OCI-LY3 (cell line): ENCODE measurements around the gene XPO6.

ENCODE experiments used
- H2AFZ ChIP-seq: fragments of 200-600, 300-600 bp; shearing (Covaris generic); 2 replicates; pipeline ENCODE4 v1.6.0; 2014; ENCODE audit warnings: antibody characterized with exemption, low read depth, low read length
- H3K27ac ChIP-seq: fragments of 200-600, 300-600 bp; sonication (generic); 2 replicates; pipeline ENCODE4 v1.5.1; 2014; ENCODE audit warnings: mild to moderate bottlenecking, low read length, moderate library complexity, mixed read lengths
- H3K27me3 ChIP-seq: fragments of 200-600, 300-600 bp; sonication (generic); 2 replicates; pipeline ENCODE4 v1.6.1; 2014; ENCODE audit warnings: low read depth, low read length, mixed read lengths
- H3K36me3 ChIP-seq: fragments of 200-600, 300-600 bp; sonication (generic); replicated peaks from 2 replicates; pipeline ENCODE3; 2014; ENCODE audit warnings: low read depth, low read length, mixed read lengths
- H3K4me1 ChIP-seq: fragments of 300-600, 200-600 bp; sonication (generic); 2 replicates; pipeline ENCODE4 v1.6.1; 2014; ENCODE audit warnings: low read length, mixed read lengths
- H3K4me2 ChIP-seq: fragments of 200-600, 300-600 bp; sonication (generic); 2 replicates; pipeline ENCODE4 v1.6.1; 2014; ENCODE audit warnings: low read length, mixed read lengths
- H3K4me3 ChIP-seq: fragments of 300-600, 200-600 bp; sonication (generic); 2 replicates; pipeline ENCODE4 v1.5.1; 2014; ENCODE audit warnings: antibody characterized with exemption, mild to moderate bottlenecking, low read length, moderate library complexity
- H3K79me2 ChIP-seq: fragments of 300-600, 200-600 bp; shearing (Covaris generic); 2 replicates; pipeline ENCODE4 v1.6.1; 2014; ENCODE audit warnings: mild to moderate bottlenecking, low read length, mixed read lengths
- H3K9ac ChIP-seq: fragments of 300-600, 200-600 bp; shearing (Covaris generic); 2 replicates; pipeline ENCODE4 v1.6.0; 2014; ENCODE audit warnings: mild to moderate bottlenecking, low read length, moderate library complexity
- H3K9me3 ChIP-seq: fragments of 200-600, 300-600 bp; shearing (Covaris generic); 2 replicates; pipeline ENCODE4 v1.6.1; 2014; ENCODE audit warnings: low read length, mixed read lengths; ENCODE audit not compliant: insufficient read depth
- H4K20me1 ChIP-seq: fragments of 200-600, 300-600 bp; sonication (generic); 2 replicates; pipeline ENCODE4 v1.6.1; 2016; ENCODE audit warnings: low read length, mixed read lengths; ENCODE audit not compliant: insufficient read depth
- EZH2phosphoT487 ChIP-seq: fragments of 200-600 bp; shearing (Covaris generic); IDR thresholded peaks from 2 replicates; pipeline ENCODE4 v1.6.1; 2018; ENCODE audit warnings: antibody characterized with exemption, mixed run types, low read depth
- TF ChIP-seq, protein P1 (sequence below): fragments of 200-600, 300-600 bp; sonication (generic); IDR thresholded peaks from 2 replicates; pipeline ENCODE4 v1.5.1; 2014; ENCODE audit warnings: antibody characterized with exemption, low read length, low read depth

XPO6 gene

GRCh38 chr16:28098171-28098958, 113.4 kb downstream of the XPO6 start:
- H3K79me2 ChIP-seq = no peaks in the 10 kb centered on the region
- H3K27me3 ChIP-seq = no peaks in the 10 kb centered on the region
- H4K20me1 ChIP-seq = 0 out of 2 replicates have a peak, but pooled peaks cover 8% of the 10 kb centered on the region
- H3K4me3 ChIP-seq = no peak overlapping the region
- no peak overlapping the region for H2AFZ ChIP-seq
- no peak overlapping the region for H3K4me2 ChIP-seq
- H3K9me3 ChIP-seq = no peaks in the 10 kb centered on the region
- TF ChIP-seq, protein P1, sequence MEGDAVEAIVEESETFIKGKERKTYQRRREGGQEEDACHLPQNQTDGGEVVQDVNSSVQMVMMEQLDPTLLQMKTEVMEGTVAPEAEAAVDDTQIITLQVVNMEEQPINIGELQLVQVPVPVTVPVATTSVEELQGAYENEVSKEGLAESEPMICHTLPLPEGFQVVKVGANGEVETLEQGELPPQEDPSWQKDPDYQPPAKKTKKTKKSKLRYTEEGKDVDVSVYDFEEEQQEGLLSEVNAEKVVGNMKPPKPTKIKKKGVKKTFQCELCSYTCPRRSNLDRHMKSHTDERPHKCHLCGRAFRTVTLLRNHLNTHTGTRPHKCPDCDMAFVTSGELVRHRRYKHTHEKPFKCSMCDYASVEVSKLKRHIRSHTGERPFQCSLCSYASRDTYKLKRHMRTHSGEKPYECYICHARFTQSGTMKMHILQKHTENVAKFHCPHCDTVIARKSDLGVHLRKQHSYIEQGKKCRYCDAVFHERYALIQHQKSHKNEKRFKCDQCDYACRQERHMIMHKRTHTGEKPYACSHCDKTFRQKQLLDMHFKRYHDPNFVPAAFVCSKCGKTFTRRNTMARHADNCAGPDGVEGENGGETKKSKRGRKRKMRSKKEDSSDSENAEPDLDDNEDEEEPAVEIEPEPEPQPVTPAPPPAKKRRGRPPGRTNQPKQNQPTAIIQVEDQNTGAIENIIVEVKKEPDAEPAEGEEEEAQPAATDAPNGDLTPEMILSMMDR = no peak
- no peak for TF ChIP-seq EZH2phosphoT487
- H3K36me3 ChIP-seq = peaks cover 52% of the 10 kb centered on the region
- H3K27ac ChIP-seq = no peak overlapping the region
- no peaks in the 10 kb centered on the region for H3K4me1 ChIP-seq
- H3K9ac ChIP-seq = no peak overlapping the region

- no peak overlapping the region for H3K9ac ChIP-seq
- H3K79me2 ChIP-seq = no peaks in the 10 kb centered on the region
- H3K27me3 ChIP-seq = no peaks in the 10 kb centered on the region
- TF ChIP-seq, protein P1 = no peak
- TF ChIP-seq EZH2phosphoT487 = no peak
- H3K4me3 ChIP-seq = no peak overlapping the region
- no peak overlapping the region for H3K27ac ChIP-seq
- peaks cover 46% of the 10 kb centered on the region for H3K36me3 ChIP-seq
- no peaks in the 10 kb centered on the region for H3K9me3 ChIP-seq
- no peak overlapping the region for H2AFZ ChIP-seq
- H3K4me2 ChIP-seq = no peak overlapping the region
- 0 out of 2 replicates have a peak, but pooled peaks cover 8% of the 10 kb centered on the region for H4K20me1 ChIP-seq
- no peaks in the 10 kb centered on the region for H3K4me1 ChIP-seq
These were observed 114.5 kb downstream of the XPO6 start for GRCh38 chr16:28096983-28097899.

- Histone ChIP-seq H3K4me1 (no peaks in the 10 kb centered on the region), H3K4me2 (no peak overlapping the region), H3K4me3 (no peak overlapping the region), H3K27ac (no peak overlapping the region), H3K36me3 (peaks cover 22% of the 10 kb centered on the region), H3K9me3 (no peaks in the 10 kb centered on the region), H3K9ac (no peak overlapping the region), H3K79me2 (no peaks in the 10 kb centered on the region), H3K27me3 (no peaks in the 10 kb centered on the region), H2AFZ (no peak overlapping the region), H4K20me1 (0 out of 2 replicates have a peak, but pooled peaks cover 8% of the 10 kb centered on the region)
- TF ChIP-seq, protein P1 = no peak
- TF ChIP-seq EZH2phosphoT487 = no peak
These were observed 118.4 kb downstream of the XPO6 start for GRCh38 chr16:28093385-28093725.

DNA sequence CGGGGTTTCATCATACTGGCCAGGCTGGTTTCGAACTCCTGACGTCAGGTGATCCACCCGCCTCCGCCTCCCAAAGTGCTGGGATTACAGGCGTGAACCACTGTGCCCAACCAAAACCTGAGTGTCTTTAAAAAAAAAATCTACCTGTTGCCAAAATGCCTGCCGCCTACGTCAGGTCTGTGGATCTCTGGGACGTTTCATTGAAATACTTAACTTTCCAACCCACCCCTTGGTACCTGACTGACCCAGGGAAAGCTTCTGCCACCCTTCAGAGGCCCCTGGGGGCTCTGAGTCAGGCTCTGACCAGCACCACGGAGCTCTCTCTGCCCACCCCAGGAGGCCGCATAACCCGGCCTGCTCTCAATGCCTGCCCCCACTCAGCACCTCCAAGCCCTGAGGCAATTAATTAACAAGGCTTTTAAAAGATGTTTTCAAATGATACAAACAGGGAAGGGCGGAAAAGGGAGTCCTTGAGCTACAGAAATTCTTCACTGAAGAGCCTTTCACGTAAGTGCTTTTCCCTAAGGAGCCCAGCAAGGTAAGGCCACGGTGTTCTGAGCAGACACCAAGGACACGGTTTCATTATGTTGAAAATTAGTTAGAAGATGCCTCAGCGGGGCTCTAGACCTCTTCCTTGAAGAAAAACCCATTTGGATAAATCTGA, 118.9 kb downstream of the XPO6 start:
- TF ChIP-seq, protein P1 = no peak
- no peak for TF ChIP-seq EZH2phosphoT487
- Histone ChIP-seq H3K4me3 (no peak overlapping the region), H4K20me1 (peaks cover 6% of the 10 kb centered on the region; the same call in 1 of the 2 replicates), H3K4me2 (no peak overlapping the region), H3K79me2 (no peaks in the 10 kb centered on the region), H3K9ac (no peak overlapping the region), H3K27ac (no peak overlapping the region), H3K4me1 (no peaks in the 10 kb centered on the region), H3K36me3 (peaks cover 17% of the 10 kb centered on the region), H3K9me3 (no peaks in the 10 kb centered on the region), H3K27me3 (no peaks in the 10 kb centered on the region), H2AFZ (no peak overlapping the region)
